NT2/D1 (cell line): ENCODE measurements around the gene IFNLR1.

Source experiments
- SUZ12 ChIP-seq: IDR thresholded peaks from 2 replicates; pipeline ENCODE4 v1.6.1; 2011; ENCODE audit not compliant: insufficient read length, insufficient read depth; ENCODE audit errors: extremely low read depth
- YY1 ChIP-seq: IDR thresholded peaks from 2 replicates; pipeline ENCODE4 v1.6.1; 2011; ENCODE audit not compliant: insufficient read length, insufficient read depth
- ZNF274 ChIP-seq: IDR thresholded peaks from 2 replicates; pipeline ENCODE4 v1.6.1; 2011; ENCODE audit warnings: mild to moderate bottlenecking, low read depth, low read length

GRCh38 chr1:24164004-24164403 is 23.1 kb downstream of the IFNLR1 start:
- TF ChIP-seq YY1 (no peak), ZNF274 (no peak), SUZ12 (no peak)
